Adrenal gland (tissue), 5 donors: Measurements from ENCODE around the gene NSL1.

Experiments used
- POLR2A ChIP-seq, 2 donors: fragments of 450-650 bp; IDR thresholded peaks; one replicate each; pipeline ENCODE4 v1.6.1; 2017; ENCODE audit warnings: antibody characterized with exemption in 2 of 2, mild to moderate bottlenecking in 2 of 2, moderate library complexity in 1 of 2
- TF ChIP-seq, protein P1 (sequence below), 6 experiments: fragments of 450-650 bp in 4 of 6; fragments of 200-600 bp in 2 of 6; sonication (generic) in 1 of 6; IDR thresholded peaks; 1 replicate in 5 of 6; 2 replicates in 1 of 6; pipeline versions ENCODE4 v1.5.1 to v1.8.0; 2016 to 2021; ENCODE audit warnings: antibody characterized with exemption in 6 of 6, mild to moderate bottlenecking in 2 of 6, moderate library complexity in 1 of 6
- donor health status: DM: no; HTN: no; CAD: no.

DNA sequence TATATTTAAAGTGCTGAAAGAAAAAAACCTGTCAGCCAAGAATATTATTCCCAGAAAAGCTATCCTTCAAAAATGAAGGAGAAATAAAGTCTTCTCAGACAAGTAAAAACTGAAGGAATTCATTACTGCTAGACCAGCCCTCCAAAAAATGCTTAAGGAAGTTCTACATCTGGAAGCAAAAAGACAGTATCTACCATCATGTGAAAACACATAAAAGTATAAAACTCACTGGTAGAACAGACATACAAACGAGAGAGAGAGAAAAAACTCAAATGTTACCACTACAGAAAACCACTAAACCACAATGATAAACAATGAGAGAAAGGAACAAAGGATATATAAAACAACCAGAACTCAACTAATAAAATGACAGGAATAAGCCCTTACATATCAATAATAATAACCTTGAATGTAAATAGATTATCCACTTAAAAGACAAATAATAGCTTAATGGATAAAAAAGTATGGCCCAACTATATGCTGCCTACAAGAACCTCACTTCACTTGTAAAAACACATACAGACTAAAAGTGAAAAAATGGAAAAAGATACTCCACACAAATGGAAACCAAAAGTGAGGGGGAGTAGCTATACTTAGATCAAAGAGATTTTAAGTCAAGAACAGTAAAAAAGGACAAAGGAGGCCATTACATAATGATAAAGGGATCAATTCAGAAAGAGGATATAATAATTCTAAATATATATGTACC, 22.0 kb downstream of the NSL1 start:
- TF ChIP-seq, protein P1, sequence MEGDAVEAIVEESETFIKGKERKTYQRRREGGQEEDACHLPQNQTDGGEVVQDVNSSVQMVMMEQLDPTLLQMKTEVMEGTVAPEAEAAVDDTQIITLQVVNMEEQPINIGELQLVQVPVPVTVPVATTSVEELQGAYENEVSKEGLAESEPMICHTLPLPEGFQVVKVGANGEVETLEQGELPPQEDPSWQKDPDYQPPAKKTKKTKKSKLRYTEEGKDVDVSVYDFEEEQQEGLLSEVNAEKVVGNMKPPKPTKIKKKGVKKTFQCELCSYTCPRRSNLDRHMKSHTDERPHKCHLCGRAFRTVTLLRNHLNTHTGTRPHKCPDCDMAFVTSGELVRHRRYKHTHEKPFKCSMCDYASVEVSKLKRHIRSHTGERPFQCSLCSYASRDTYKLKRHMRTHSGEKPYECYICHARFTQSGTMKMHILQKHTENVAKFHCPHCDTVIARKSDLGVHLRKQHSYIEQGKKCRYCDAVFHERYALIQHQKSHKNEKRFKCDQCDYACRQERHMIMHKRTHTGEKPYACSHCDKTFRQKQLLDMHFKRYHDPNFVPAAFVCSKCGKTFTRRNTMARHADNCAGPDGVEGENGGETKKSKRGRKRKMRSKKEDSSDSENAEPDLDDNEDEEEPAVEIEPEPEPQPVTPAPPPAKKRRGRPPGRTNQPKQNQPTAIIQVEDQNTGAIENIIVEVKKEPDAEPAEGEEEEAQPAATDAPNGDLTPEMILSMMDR (IDR thresholded peaks at IDR 0.05), result no peak
- no peak for TF ChIP-seq POLR2A (IDR thresholded peaks at IDR 0.05)
